SU-DHL-6 (cell line): ENCODE data around the gene POLR1A.

ENCODE experiments used
- EZH2phosphoT487 ChIP-seq: fragments of 200-600 bp; sonication (generic), shearing (Covaris generic); conservative IDR thresholded peaks from 2 replicates; pipeline ENCODE4 v1.6.1; 2018; ENCODE audit warnings: mild to moderate bottlenecking, antibody characterized with exemption, low read length, moderate library complexity, mixed read lengths
- TF ChIP-seq, protein P1 (sequence below): fragments of 200-600 bp; sonication (generic); IDR thresholded peaks from one replicate; pipeline ENCODE4 v1.5.1; 2017; ENCODE audit warnings: antibody characterized with exemption, mild to moderate bottlenecking, low read length, moderate library complexity; ENCODE audit not compliant: insufficient read depth, poor library complexity, severe bottlenecking

DNA sequence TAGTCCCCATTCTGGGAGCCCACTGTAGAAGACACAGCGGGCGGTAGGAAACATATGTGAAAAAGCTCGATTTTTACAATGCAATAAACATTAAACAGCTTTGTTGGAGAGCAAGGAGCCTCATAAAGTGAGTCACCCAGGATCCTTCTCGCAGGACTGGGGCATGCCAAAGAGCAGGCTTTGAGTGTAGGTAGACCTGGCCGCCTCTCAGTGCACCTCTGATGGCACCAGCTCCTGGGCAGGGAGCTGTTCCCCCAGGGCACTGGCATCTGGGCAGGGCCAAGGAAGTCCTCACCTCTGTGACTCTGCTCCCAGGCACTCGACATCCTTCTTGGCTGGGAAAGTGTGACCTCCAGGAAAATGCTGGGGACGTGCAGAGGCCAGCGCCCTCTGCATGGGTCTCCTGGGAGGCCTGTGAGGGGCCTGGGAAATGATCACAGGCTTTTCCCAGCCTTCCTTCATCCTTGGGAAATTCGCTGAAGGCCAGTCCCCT is 94.2 kb downstream of the POLR1A start:
- TF ChIP-seq, protein P1, sequence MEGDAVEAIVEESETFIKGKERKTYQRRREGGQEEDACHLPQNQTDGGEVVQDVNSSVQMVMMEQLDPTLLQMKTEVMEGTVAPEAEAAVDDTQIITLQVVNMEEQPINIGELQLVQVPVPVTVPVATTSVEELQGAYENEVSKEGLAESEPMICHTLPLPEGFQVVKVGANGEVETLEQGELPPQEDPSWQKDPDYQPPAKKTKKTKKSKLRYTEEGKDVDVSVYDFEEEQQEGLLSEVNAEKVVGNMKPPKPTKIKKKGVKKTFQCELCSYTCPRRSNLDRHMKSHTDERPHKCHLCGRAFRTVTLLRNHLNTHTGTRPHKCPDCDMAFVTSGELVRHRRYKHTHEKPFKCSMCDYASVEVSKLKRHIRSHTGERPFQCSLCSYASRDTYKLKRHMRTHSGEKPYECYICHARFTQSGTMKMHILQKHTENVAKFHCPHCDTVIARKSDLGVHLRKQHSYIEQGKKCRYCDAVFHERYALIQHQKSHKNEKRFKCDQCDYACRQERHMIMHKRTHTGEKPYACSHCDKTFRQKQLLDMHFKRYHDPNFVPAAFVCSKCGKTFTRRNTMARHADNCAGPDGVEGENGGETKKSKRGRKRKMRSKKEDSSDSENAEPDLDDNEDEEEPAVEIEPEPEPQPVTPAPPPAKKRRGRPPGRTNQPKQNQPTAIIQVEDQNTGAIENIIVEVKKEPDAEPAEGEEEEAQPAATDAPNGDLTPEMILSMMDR = no peak
- TF ChIP-seq EZH2phosphoT487 = no peak
